H1 (cell line): ENCODE results near the gene DYNC1H1. TPM values are rescaled to one million over a fixed set of nuclear protein-coding genes. Genes with fewer than 3 reads are reported as not detected.

Experiments used
- CTCF ChIA-PET: fragments of 300-600 bp; sonication (Branson Sonifier 250); formaldehyde crosslinking; loops from one replicate; lab custom pipeline; 2021; ENCODE audit not compliant: partially characterized antibody; lab: Charles Lee
- POLR2A ChIA-PET: fragments of 300-600 bp; sonication (Branson Sonifier 250); formaldehyde crosslinking; loops from one replicate; lab custom pipeline; 2021; ENCODE audit warnings: inconsistent platforms; ENCODE audit not compliant: partially characterized antibody; lab: Charles Lee
- DNase-seq, 2 experiments: peaks; one replicate each; pipeline versions ENCODE4 v3.0.0 to v3.0.0-alpha.2; 2010 to 2022; ENCODE audit warnings: low spot score in 2 of 2, low read depth in 1 of 2, mixed read lengths in 1 of 2
- FAIRE-seq: peaks from 2 replicates; lab custom pipeline; 2011; peaks lifted over from hg19 to GRCh38; lab: Jason Lieb, UNC
- H2AFZ ChIP-seq: 2 replicates; pipeline ENCODE4 v1.8.1; 2012; ENCODE audit warnings: low read length, inconsistent platforms
- H2AK5ac ChIP-seq: 2 replicates; pipeline ENCODE4 v1.6.1; 2013; ENCODE audit warnings: low read depth, low read length
- H2BK120ac ChIP-seq: replicated peaks from 2 replicates; pipeline ENCODE3; 2013; ENCODE audit warnings: low read depth, low read length, inconsistent platforms
- H2BK12ac ChIP-seq: 2 replicates; pipeline ENCODE4 v1.6.1; 2013; ENCODE audit warnings: low read depth, low read length
- H2BK15ac ChIP-seq: 2 replicates; pipeline ENCODE4 v1.6.1; 2013; ENCODE audit warnings: low read length
- H2BK20ac ChIP-seq: 2 replicates; pipeline ENCODE4 v1.6.1; 2013; ENCODE audit warnings: low read length
- H2BK5ac ChIP-seq: 2 replicates; pipeline ENCODE4 v1.6.1; 2013; ENCODE audit warnings: low read depth, low read length
- H3K14ac ChIP-seq: 2 replicates; pipeline ENCODE4 v1.6.1; 2013; ENCODE audit warnings: inconsistent platforms; ENCODE audit not compliant: insufficient read length
- H3K18ac ChIP-seq: 2 replicates; pipeline ENCODE4 v1.6.1; 2013; ENCODE audit warnings: low read length; ENCODE audit errors: extremely low read depth
- H3K23ac ChIP-seq: 2 replicates; pipeline ENCODE4 v1.6.1; 2013; ENCODE audit warnings: inconsistent platforms; ENCODE audit not compliant: insufficient read length
- H3K23me2 ChIP-seq: 2 replicates; pipeline ENCODE4 v1.6.1; 2013; ENCODE audit warnings: low read depth, low read length
- H3K27ac ChIP-seq: 2 replicates; pipeline ENCODE4 v1.6.1; 2011; ENCODE audit warnings: low read depth, low read length, inconsistent platforms
- H3K27me3 ChIP-seq, 4 experiments: replicated peaks in 1 of 4; 1 replicate in 1 of 4; 2 replicates in 3 of 4; pipeline versions ENCODE4 v1.6.1 to v1.8.1; 2011 to 2013; ENCODE audit warnings: low read length in 3 of 4, mild to moderate bottlenecking in 3 of 4, inconsistent platforms in 2 of 4, mixed read lengths in 2 of 4, moderate library complexity in 1 of 4; ENCODE audit not compliant: control insufficient read depth in 3 of 4, insufficient read depth in 3 of 4; ENCODE audit errors: extremely low read depth in 1 of 4
- H3K36me3 ChIP-seq, 4 experiments: 2 replicates each; pipeline versions ENCODE4 v1.6.1 to v1.8.1; 2011 to 2013; ENCODE audit warnings: mild to moderate bottlenecking in 4 of 4, low read length in 3 of 4, moderate library complexity in 2 of 4, control low read depth in 1 of 4, inconsistent platforms in 1 of 4; ENCODE audit not compliant: insufficient read depth in 4 of 4, control insufficient read depth in 2 of 4
- H3K4ac ChIP-seq: replicated peaks from 2 replicates; pipeline ENCODE3; 2013; ENCODE audit warnings: low read length, low read depth, mixed read lengths, inconsistent platforms; ENCODE audit not compliant: insufficient read length
- H3K4me1 ChIP-seq, 4 experiments: replicated peaks in 1 of 4; 1 replicate in 1 of 4; 2 replicates in 3 of 4; pipeline versions ENCODE4 v1.6.1 to v1.8.1; 2011 to 2013; ENCODE audit warnings: low read length in 3 of 4, inconsistent platforms in 2 of 4, mixed read lengths in 1 of 4; ENCODE audit not compliant: insufficient read depth in 4 of 4, control insufficient read depth in 3 of 4
- H3K4me2 ChIP-seq, 2 experiments: 2 replicates each; pipeline versions ENCODE4 v1.6.1 to v1.8.1; 2011 to 2013; ENCODE audit warnings: low read depth in 2 of 2, low read length in 2 of 2, control low read depth in 1 of 2, inconsistent platforms in 1 of 2, mild to moderate bottlenecking in 1 of 2; ENCODE audit not compliant: insufficient read depth in 1 of 2
- H3K4me3 ChIP-seq, 4 experiments: fragments of 200-600, 300-600 bp in 1 of 4; sonication (generic), shearing (Covaris generic), sonication (Bioruptor Twin) in 1 of 4; 2 replicates each; pipeline versions ENCODE4 v1.5.1 to v1.8.1; 2011 to 2016; ENCODE audit warnings: low read length in 4 of 4, low read depth in 3 of 4, control low read depth in 2 of 4, inconsistent platforms in 2 of 4, mild to moderate bottlenecking in 2 of 4, mixed read lengths in 1 of 4, moderate library complexity in 1 of 4; ENCODE audit not compliant: insufficient read depth in 2 of 4; ENCODE audit errors: extremely low read depth in 1 of 4
- H3K56ac ChIP-seq: replicated peaks from 2 replicates; pipeline ENCODE3; 2013; ENCODE audit warnings: low read depth, mild to moderate bottlenecking, mixed read lengths, low read length, inconsistent platforms; ENCODE audit not compliant: insufficient read length
- H3K79me1 ChIP-seq: 2 replicates; pipeline ENCODE4 v1.6.1; 2013; ENCODE audit warnings: low read depth, low read length, control low read depth
- H3K79me2 ChIP-seq, 2 experiments: 2 replicates each; pipeline versions ENCODE4 v1.6.1 to v1.8.1; 2012 to 2013; ENCODE audit warnings: low read length in 2 of 2, mild to moderate bottlenecking in 2 of 2, inconsistent platforms in 1 of 2; ENCODE audit not compliant: insufficient read depth in 2 of 2, control insufficient read depth in 1 of 2
- H3K9ac ChIP-seq, 4 experiments: replicated peaks in 1 of 4; 1 replicate in 1 of 4; 2 replicates in 3 of 4; pipeline versions ENCODE4 v1.6.1 to v1.8.1; 2011 to 2013; ENCODE audit warnings: low read depth in 3 of 4, low read length in 3 of 4, control low read depth in 2 of 4, mild to moderate bottlenecking in 2 of 4, moderate library complexity in 2 of 4, inconsistent platforms in 1 of 4; ENCODE audit errors: extremely low read depth in 1 of 4
- H3K9me3 ChIP-seq, 2 experiments: 2 replicates each; pipeline versions ENCODE4 v1.6.1 to v1.8.1; 2012 to 2013; ENCODE audit warnings: mild to moderate bottlenecking in 2 of 2, moderate library complexity in 2 of 2, control low read depth in 1 of 2, inconsistent platforms in 1 of 2, low read depth in 1 of 2, low read length in 1 of 2, mixed read lengths in 1 of 2; ENCODE audit not compliant: insufficient read depth in 2 of 2
- H4K20me1 ChIP-seq, 2 experiments: replicated peaks in 1 of 2; 2 replicates each; pipeline versions ENCODE3 to v1.8.1; 2011 to 2013; ENCODE audit warnings: inconsistent platforms in 2 of 2, low read length in 2 of 2, mild to moderate bottlenecking in 1 of 2; ENCODE audit not compliant: insufficient read depth in 2 of 2, control insufficient read depth in 1 of 2
- H4K5ac ChIP-seq: 2 replicates; pipeline ENCODE4 v1.6.1; 2013; ENCODE audit warnings: low read length, low read depth, mixed read lengths, inconsistent platforms; ENCODE audit not compliant: insufficient read length
- H4K8ac ChIP-seq: 2 replicates; pipeline ENCODE4 v1.8.0; 2013; ENCODE audit warnings: mild to moderate bottlenecking, moderate library complexity, low read length, inconsistent platforms; ENCODE audit not compliant: insufficient read depth; ENCODE audit errors: extremely low read depth
- H4K91ac ChIP-seq: replicated peaks from 2 replicates; pipeline ENCODE3; 2013; ENCODE audit warnings: low read length, mixed read lengths, inconsistent platforms; ENCODE audit not compliant: insufficient read length
- HDAC2 ChIP-seq, 2 experiments: fragments of 300-600 bp in 1 of 2; sonication (generic) in 1 of 2; IDR thresholded peaks; 2 replicates each; pipeline ENCODE4 v1.6.1; 2011 to 2012; ENCODE audit warnings: low read depth in 2 of 2, low read length in 2 of 2, mild to moderate bottlenecking in 2 of 2, moderate library complexity in 2 of 2, borderline replicate concordance in 1 of 2, inconsistent platforms in 1 of 2
- HDAC6 ChIP-seq: IDR thresholded peaks from one replicate; pipeline ENCODE4 v1.7.1; 2012; ENCODE audit warnings: low read depth, mild to moderate bottlenecking, inconsistent platforms, low read length, moderate library complexity
- POU5F1 ChIP-seq: IDR thresholded peaks from 2 replicates; pipeline ENCODE4 v1.6.1; 2011; ENCODE audit warnings: low read depth, mild to moderate bottlenecking, low read length, moderate library complexity
- SRF ChIP-seq: IDR thresholded peaks from 2 replicates; pipeline ENCODE4 v1.6.1; 2011; ENCODE audit warnings: mild to moderate bottlenecking, low read depth, low read length, moderate library complexity
- TAF1 ChIP-seq: IDR thresholded peaks from 2 replicates; pipeline ENCODE4 v1.6.1; 2011; ENCODE audit warnings: mild to moderate bottlenecking, low read depth, low read length
- TCF12 ChIP-seq: IDR thresholded peaks from 2 replicates; pipeline ENCODE4 v1.6.1; 2011; ENCODE audit warnings: low read depth, mild to moderate bottlenecking, low read length
- WGBS, 2 experiments: shearing (Covaris generic) in 1 of 2; methylation state at CpG; one replicate each; pipeline versions ENCODE4 v1.1.6 to v1.1.7; 2013 to 2015; ENCODE audit warnings: low lambda C conversion rate in 2 of 2, mixed read lengths in 2 of 2, inconsistent platforms in 1 of 2, low coverage in 1 of 2, missing lambda C conversion rate in 1 of 2; ENCODE audit not compliant: insufficient replicate concordance in 2 of 2, insufficient coverage in 1 of 2, insufficient read length in 1 of 2; ENCODE audit errors: extremely low coverage in 1 of 2, missing lambda C conversion rate in 1 of 2; 5-methylcytosine and 5-hydroxymethylcytosine counted together
- polyA plus RNA-seq, 7 experiments: library from polyadenylated mRNA; depleted of rRNA in 3 of 7; stranded (reverse) in 5 of 7; unstranded in 2 of 7; fragments of >200 nt in 5 of 7; fragments of 200-250 nt in 2 of 7; gene quantifications; 1 replicate in 5 of 7; 2 replicates in 1 of 7; 4 replicates in 1 of 7; pipeline versions ENCODE4 v1.2.1 to v1.2.3, GENCODE V29; 2011 to 2013; ENCODE audit warnings: missing spikeins in 2 of 7, mixed read lengths in 2 of 7
- total RNA-seq: library from RNA; stranded (reverse); fragmentation: NEBNext Ultra II Directional; extraction: Animal tissue kit (Norgen Biotek cat#: 25700); gene quantifications from 2 replicates; pipeline ENCODE4 v1.2.1, GENCODE V29; 2021

Gene DYNC1H1
- total and polyA plus RNA-seq, 2 of the 8 experiments (the other 6 are each of a cell fraction or from before 2014, with no cell fraction given), result 238 to 387 TPM

DNA sequence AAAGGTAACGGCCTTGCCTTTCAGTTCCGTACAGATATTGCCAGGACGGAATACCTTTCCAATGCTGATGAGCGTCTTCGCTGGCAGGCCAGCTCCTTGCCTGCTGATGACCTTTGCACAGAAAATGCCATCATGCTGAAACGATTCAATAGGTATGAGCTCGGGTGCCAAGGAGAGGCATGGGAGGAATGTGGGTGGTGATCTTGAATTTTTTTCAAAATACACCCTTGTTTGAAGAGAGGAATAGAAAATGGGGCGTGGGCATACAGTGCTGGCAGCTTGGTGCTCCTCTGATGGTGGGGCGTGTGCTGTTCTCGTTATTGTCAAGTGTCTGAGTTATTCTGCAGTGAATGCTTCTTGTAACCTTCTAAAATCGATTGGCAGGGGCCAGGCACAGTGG is 69.9 kb downstream of the DYNC1H1 start:
- no peak overlapping the region for H3K23ac ChIP-seq
- no peak overlapping the region for H2BK12ac ChIP-seq
- 93% methylated on average over 11 of the region's 11 CpGs; no CpG with 5 or more reads in 1 of the 2 experiments for WGBS, 2 experiments
- no peak overlapping the region for H2BK5ac ChIP-seq
- H3K27me3 ChIP-seq, result no peaks in the 10 kb centered on the region
- DNase-seq, result no peak
- H3K4me3 ChIP-seq, result no peak overlapping the region
- no peak overlapping the region for H3K14ac ChIP-seq
- TF ChIP-seq TCF12 (no peak), POU5F1 (no peak), TAF1 (no peak), SRF (no peak), HDAC2 (IDR thresholded peaks at IDR 0.05; ENCODE audit: borderline replicate concordance in 1 of 2, low read depth in 2 of 2, low read length in 2 of 2) (no peak), HDAC6 (no peak)
- H2AK5ac ChIP-seq, result no peak overlapping the region
- ChIA-PET CTCF (interaction anchor here (1.0 to 2.5 kb wide), 4 partner anchors 12 to 42 kb away, joined by 3 to 9 read pairs (median 4); no protein-coding TSS in a partner anchor), POLR2A (no interaction called here)
- H3K4me1 ChIP-seq, result no peaks in the 10 kb centered on the region
- H2BK20ac ChIP-seq, result no peak overlapping the region
- no peaks in the 10 kb centered on the region for H3K23me2 ChIP-seq
- no peak overlapping the region for H4K91ac ChIP-seq
- no peak overlapping the region for H2BK120ac ChIP-seq
- no peak overlapping the region for H3K9ac ChIP-seq
- H3K79me1 ChIP-seq, result no peaks in the 10 kb centered on the region
- H3K79me2 ChIP-seq, result no peaks in the 10 kb centered on the region
- H4K20me1 ChIP-seq, result peaks cover 3 to 6% of the 10 kb centered on the region in 2 experiments
- H3K4me2 ChIP-seq, result no peak overlapping the region
- no peak overlapping the region for H2BK15ac ChIP-seq
- no peak for FAIRE-seq
- no peak overlapping the region for H4K5ac ChIP-seq
- H4K8ac ChIP-seq, result no peak overlapping the region
- no peak overlapping the region for H3K27ac ChIP-seq
- H2AFZ ChIP-seq, result no peak overlapping the region
- H3K18ac ChIP-seq, result no peak overlapping the region
- H3K9me3 ChIP-seq, result no peaks in the 10 kb centered on the region
- H3K4ac ChIP-seq, result no peak overlapping the region
- no peak overlapping the region for H3K56ac ChIP-seq
- peaks cover 42 to 93% (median 83%) of the 10 kb centered on the region in 4 experiments for H3K36me3 ChIP-seq
